ENCODE results near the gene CCR3. TPM values are rescaled to one million over a fixed set of nuclear protein-coding genes. Genes with fewer than 3 reads are reported as not detected.

The CCR3 gene
- polyA plus RNA-seq, 1 donor (not counting 4 experiments of a cell fraction or from before 2014, with no cell fraction given) = 0.16 TPM

GRCh38 chr3:46298871-46299607 lies 56.8 kb downstream of the CCR3 start:
- H3K4me3 ChIP-seq (ENCODE audit: control insufficient read depth in 2 of 3, extremely low read depth in 1 of 3, insufficient read depth in 2 of 3, low read depth in 1 of 3, low read length in 3 of 3) = no peak overlapping the region
- H3K4me1 ChIP-seq (ENCODE audit: control insufficient read depth, extremely low read depth, insufficient read depth, low read length) = peaks cover 18% of the 10 kb centered on the region
- dilution Hi-C loops (cut with MboI; ENCODE audit: extremely low pct_ligation_motif_present, low sequenced_read_pairs) = no loop called here

GRCh38 chr3:46299608-46300460 lies 57.6 kb downstream of the CCR3 start:
- H3K27ac ChIP-seq (ENCODE audit: control insufficient read depth, insufficient read depth, low read length) = no peak overlapping the region

More at GRCh38 chr3:46298871-46299607, 56.8 kb downstream of the CCR3 start:
- TF ChIP-seq, protein P1, sequence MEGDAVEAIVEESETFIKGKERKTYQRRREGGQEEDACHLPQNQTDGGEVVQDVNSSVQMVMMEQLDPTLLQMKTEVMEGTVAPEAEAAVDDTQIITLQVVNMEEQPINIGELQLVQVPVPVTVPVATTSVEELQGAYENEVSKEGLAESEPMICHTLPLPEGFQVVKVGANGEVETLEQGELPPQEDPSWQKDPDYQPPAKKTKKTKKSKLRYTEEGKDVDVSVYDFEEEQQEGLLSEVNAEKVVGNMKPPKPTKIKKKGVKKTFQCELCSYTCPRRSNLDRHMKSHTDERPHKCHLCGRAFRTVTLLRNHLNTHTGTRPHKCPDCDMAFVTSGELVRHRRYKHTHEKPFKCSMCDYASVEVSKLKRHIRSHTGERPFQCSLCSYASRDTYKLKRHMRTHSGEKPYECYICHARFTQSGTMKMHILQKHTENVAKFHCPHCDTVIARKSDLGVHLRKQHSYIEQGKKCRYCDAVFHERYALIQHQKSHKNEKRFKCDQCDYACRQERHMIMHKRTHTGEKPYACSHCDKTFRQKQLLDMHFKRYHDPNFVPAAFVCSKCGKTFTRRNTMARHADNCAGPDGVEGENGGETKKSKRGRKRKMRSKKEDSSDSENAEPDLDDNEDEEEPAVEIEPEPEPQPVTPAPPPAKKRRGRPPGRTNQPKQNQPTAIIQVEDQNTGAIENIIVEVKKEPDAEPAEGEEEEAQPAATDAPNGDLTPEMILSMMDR (optimal IDR thresholded peaks at IDR 0.05 in 1 of 3, IDR thresholded peaks at IDR 0.05 in 1 of 3, conservative IDR thresholded peaks at IDR 0.05 in 1 of 3; ENCODE audit: extremely low read depth in 1 of 3, insufficient read depth in 2 of 3, low read length in 3 of 3) = no peak
- no peak for TF ChIP-seq EZH2 (IDR thresholded peaks at IDR 0.05; ENCODE audit: low read length)
- no peaks in the 10 kb centered on the region for H3K79me2 ChIP-seq (ENCODE audit: control insufficient read depth, insufficient read depth, low read length)
- DNase-seq (ENCODE audit: low read depth, low spot score) (no peak), FAIRE-seq (no peak)
- H3K27me3 ChIP-seq (ENCODE audit: control insufficient read depth, extremely low read depth, insufficient read depth, low read length) = no peaks in the 10 kb centered on the region
- H3K9me1 ChIP-seq (ENCODE audit: control insufficient read depth, extremely low read depth, insufficient read depth, low read length) = no peaks in the 10 kb centered on the region
- no peaks in the 10 kb centered on the region for H3K9me3 ChIP-seq (ENCODE audit: control insufficient read depth, low read depth, low read length)
- no peak overlapping the region for H3K27ac ChIP-seq (ENCODE audit: control insufficient read depth, insufficient read depth, low read length)
- H2AFZ ChIP-seq (ENCODE audit: control insufficient read depth, low read length) = no peak overlapping the region
- no peak overlapping the region for H3K4me2 ChIP-seq (ENCODE audit: control insufficient read depth, extremely low read depth, insufficient read depth, low read depth, low read length)
- H3K36me3 ChIP-seq (ENCODE audit: control insufficient read depth in 2 of 2, extremely low read depth in 1 of 2, insufficient read depth in 2 of 2, low read length in 2 of 2) = no peaks in the 10 kb centered on the region
- H4K20me1 ChIP-seq (ENCODE audit: control insufficient read depth, extremely low read depth, insufficient read depth, low read length) = no peaks in the 10 kb centered on the region
- H3K9ac ChIP-seq (ENCODE audit: control insufficient read depth, extremely low read depth, insufficient read depth, low read length) = no peak overlapping the region

More at GRCh38 chr3:46299608-46300460, 57.6 kb downstream of the CCR3 start:
- no peaks in the 10 kb centered on the region for H3K9me1 ChIP-seq (ENCODE audit: control insufficient read depth, extremely low read depth, insufficient read depth, low read length)
- DNase-seq (ENCODE audit: low read depth, low spot score) (no peak), FAIRE-seq (peak; percentile 80)
- no peak overlapping the region for H3K4me2 ChIP-seq (ENCODE audit: control insufficient read depth, extremely low read depth, insufficient read depth, low read depth, low read length)
- no peaks in the 10 kb centered on the region for H4K20me1 ChIP-seq (ENCODE audit: control insufficient read depth, extremely low read depth, insufficient read depth, low read length)
- no peaks in the 10 kb centered on the region for H3K79me2 ChIP-seq (ENCODE audit: control insufficient read depth, insufficient read depth, low read length)
- TF ChIP-seq EZH2 (IDR thresholded peaks at IDR 0.05; ENCODE audit: low read length) = no peak
- TF ChIP-seq, protein P1 (optimal IDR thresholded peaks at IDR 0.05 in 1 of 3, IDR thresholded peaks at IDR 0.05 in 1 of 3, conservative IDR thresholded peaks at IDR 0.05 in 1 of 3; ENCODE audit: extremely low read depth in 1 of 3, insufficient read depth in 2 of 3, low read length in 3 of 3) = no peak
- peaks cover 18% of the 10 kb centered on the region for H3K4me1 ChIP-seq (ENCODE audit: control insufficient read depth, extremely low read depth, insufficient read depth, low read length)
- dilution Hi-C loops (cut with MboI; ENCODE audit: extremely low pct_ligation_motif_present, low sequenced_read_pairs) = no loop called here
- no peak overlapping the region for H2AFZ ChIP-seq (ENCODE audit: control insufficient read depth, low read length)
- no peak overlapping the region for H3K9ac ChIP-seq (ENCODE audit: control insufficient read depth, extremely low read depth, insufficient read depth, low read length)
- no peaks in the 10 kb centered on the region for H3K9me3 ChIP-seq (ENCODE audit: control insufficient read depth, low read depth, low read length)
- H3K27me3 ChIP-seq (ENCODE audit: control insufficient read depth, extremely low read depth, insufficient read depth, low read length) = no peaks in the 10 kb centered on the region
- no peak overlapping the region for H3K4me3 ChIP-seq (ENCODE audit: control insufficient read depth in 2 of 3, extremely low read depth in 1 of 3, insufficient read depth in 2 of 3, low read depth in 1 of 3, low read length in 3 of 3)
- H3K36me3 ChIP-seq (ENCODE audit: control insufficient read depth in 2 of 2, extremely low read depth in 1 of 2, insufficient read depth in 2 of 2, low read length in 2 of 2) = no peaks in the 10 kb centered on the region
